ENCODE data around the gene FRAS1.
"Not testable (repeated sequence)": the region's sequence is repeated elsewhere in the genome, so short reads cannot be mapped to it uniquely, and the experiment has no call there.

FRAS1 gene

GRCh38 chr4:78197947-78198346 lies 140.8 kb downstream of the FRAS1 start:
- no peak overlapping the region for H3K27ac ChIP-seq
- H3K9ac ChIP-seq (ENCODE audit: insufficient read length): no peak overlapping the region
- no peak for DNase-seq (ENCODE audit: low read depth, low spot score)
- H3K4me3 ChIP-seq: no peak overlapping the region
- no peaks in the 10 kb centered on the region for H3K9me3 ChIP-seq (ENCODE audit: low read depth, low read length)
- TF ChIP-seq POLR2AphosphoS5 (IDR thresholded peaks at IDR 0.05; ENCODE audit: borderline replicate concordance, low read depth, low read length) (no peak), EZH2 (IDR thresholded peaks at IDR 0.05) (no peak), FOXP2 (optimal IDR thresholded peaks at IDR 0.05; ENCODE audit: control extremely low read depth, extremely low read length, insufficient read depth) (no peak)
- H3K36me3 ChIP-seq (ENCODE audit: insufficient read depth, low read length): no peaks in the 10 kb centered on the region

GRCh38 chr4:78199984-78200383 lies 142.9 kb downstream of the FRAS1 start:
- no peak for DNase-seq (ENCODE audit: low read depth, low spot score)
- Histone ChIP-seq H3K36me3 (ENCODE audit: insufficient read depth, low read length) (no peaks in the 10 kb centered on the region), H3K4me3 (no peak overlapping the region), H3K27ac (no peak overlapping the region), H3K9me3 (ENCODE audit: low read depth, low read length) (no peaks in the 10 kb centered on the region), H3K9ac (ENCODE audit: insufficient read length) (no peak overlapping the region)
- no peak for TF ChIP-seq EZH2 (IDR thresholded peaks at IDR 0.05)
- TF ChIP-seq POLR2AphosphoS5 (IDR thresholded peaks at IDR 0.05; ENCODE audit: borderline replicate concordance, low read depth, low read length): no peak
- TF ChIP-seq FOXP2 (optimal IDR thresholded peaks at IDR 0.05; ENCODE audit: control extremely low read depth, extremely low read length, insufficient read depth): no peak

GRCh38 chr4:78200949-78201348 lies 143.8 kb downstream of the FRAS1 start:
- Histone ChIP-seq H3K27ac (no peak overlapping the region), H3K4me3 (no peak overlapping the region), H3K36me3 (ENCODE audit: insufficient read depth, low read length) (no peaks in the 10 kb centered on the region), H3K9ac (ENCODE audit: insufficient read length) (no peak overlapping the region), H3K9me3 (ENCODE audit: low read depth, low read length) (no peaks in the 10 kb centered on the region)
- no peak for DNase-seq (ENCODE audit: low read depth, low spot score)
- TF ChIP-seq EZH2 (IDR thresholded peaks at IDR 0.05) (no peak), POLR2AphosphoS5 (IDR thresholded peaks at IDR 0.05; ENCODE audit: borderline replicate concordance, low read depth, low read length) (no peak), FOXP2 (optimal IDR thresholded peaks at IDR 0.05; ENCODE audit: control extremely low read depth, extremely low read length, insufficient read depth) (no peak)

GRCh38 chr4:78204176-78204575 lies 147.1 kb downstream of the FRAS1 start:
- no peaks in the 10 kb centered on the region for H3K9me3 ChIP-seq (ENCODE audit: low read depth, low read length)
- no peak for DNase-seq (ENCODE audit: low read depth, low spot score)
- no peak overlapping the region for H3K9ac ChIP-seq (ENCODE audit: insufficient read length)
- no peak overlapping the region for H3K4me3 ChIP-seq
- no peaks in the 10 kb centered on the region for H3K36me3 ChIP-seq (ENCODE audit: insufficient read depth, low read length)
- no peak for TF ChIP-seq POLR2AphosphoS5 (IDR thresholded peaks at IDR 0.05; ENCODE audit: borderline replicate concordance, low read depth, low read length)
- no peak for TF ChIP-seq FOXP2 (optimal IDR thresholded peaks at IDR 0.05; ENCODE audit: control extremely low read depth, extremely low read length, insufficient read depth)
- no peak for TF ChIP-seq EZH2 (IDR thresholded peaks at IDR 0.05)
- no peak overlapping the region for H3K27ac ChIP-seq

- H3K36me3 ChIP-seq (ENCODE audit: insufficient read depth, low read length): no peaks in the 10 kb centered on the region
- no peak for DNase-seq (ENCODE audit: low read depth, low spot score)
- H3K9ac ChIP-seq (ENCODE audit: insufficient read length): no peak overlapping the region
- no peak overlapping the region for H3K4me3 ChIP-seq
- H3K9me3 ChIP-seq (ENCODE audit: low read depth, low read length): no peaks in the 10 kb centered on the region
- H3K27ac ChIP-seq: no peak overlapping the region
- TF ChIP-seq FOXP2 (optimal IDR thresholded peaks at IDR 0.05; ENCODE audit: control extremely low read depth, extremely low read length, insufficient read depth) (no peak), EZH2 (IDR thresholded peaks at IDR 0.05) (no peak), POLR2AphosphoS5 (IDR thresholded peaks at IDR 0.05; ENCODE audit: borderline replicate concordance, low read depth, low read length) (no peak)
Observed at GRCh38 chr4:78205591-78205990, 148.5 kb downstream of the FRAS1 start.

GRCh38 chr4:78207541-78207940 lies 150.4 kb downstream of the FRAS1 start:
- no peaks in the 10 kb centered on the region for H3K9me3 ChIP-seq (ENCODE audit: low read depth, low read length)
- no peak overlapping the region for H3K27ac ChIP-seq
- H3K4me3 ChIP-seq: no peak overlapping the region
- TF ChIP-seq EZH2 (IDR thresholded peaks at IDR 0.05) (no peak), FOXP2 (optimal IDR thresholded peaks at IDR 0.05; ENCODE audit: control extremely low read depth, extremely low read length, insufficient read depth) (no peak)
- H3K36me3 ChIP-seq (ENCODE audit: insufficient read depth, low read length): no peaks in the 10 kb centered on the region
- no peak for DNase-seq (ENCODE audit: low read depth, low spot score)
- no peak overlapping the region for H3K9ac ChIP-seq (ENCODE audit: insufficient read length)

GRCh38 chr4:78207951-78208350 lies 150.8 kb downstream of the FRAS1 start:
- Histone ChIP-seq H3K27ac (no peak overlapping the region), H3K9ac (ENCODE audit: insufficient read length) (no peak overlapping the region), H3K9me3 (ENCODE audit: low read depth, low read length) (no peaks in the 10 kb centered on the region), H3K4me3 (no peak overlapping the region), H3K36me3 (ENCODE audit: insufficient read depth, low read length) (no peaks in the 10 kb centered on the region)
- DNase-seq (ENCODE audit: low read depth, low spot score): no peak
- no peak for TF ChIP-seq FOXP2 (optimal IDR thresholded peaks at IDR 0.05; ENCODE audit: control extremely low read depth, extremely low read length, insufficient read depth)
- no peak for TF ChIP-seq EZH2 (IDR thresholded peaks at IDR 0.05)
- no peak for TF ChIP-seq POLR2AphosphoS5 (IDR thresholded peaks at IDR 0.05; ENCODE audit: borderline replicate concordance, low read depth, low read length)

- not testable (repeated sequence) for DNase-seq (ENCODE audit: low read depth, low spot score); H3K27ac ChIP-seq; H3K9ac ChIP-seq (ENCODE audit: insufficient read length); H3K4me3 ChIP-seq; H3K36me3 ChIP-seq (ENCODE audit: insufficient read depth, low read length); H3K9me3 ChIP-seq (ENCODE audit: low read depth, low read length)
Observed at GRCh38 chr4:78208896-78209295, 151.8 kb downstream of the FRAS1 start.

GRCh38 chr4:78210694-78211410 lies 153.7 kb downstream of the FRAS1 start:
- Histone ChIP-seq H3K4me3 (no peak overlapping the region), H3K36me3 (ENCODE audit: insufficient read depth, low read length) (no peaks in the 10 kb centered on the region), H3K27ac (no peak overlapping the region), H3K9ac (ENCODE audit: insufficient read length) (no peak overlapping the region), H3K9me3 (ENCODE audit: low read depth, low read length) (no peaks in the 10 kb centered on the region)
- DNase-seq (ENCODE audit: low read depth, low spot score): no peak
- TF ChIP-seq POLR2AphosphoS5 (IDR thresholded peaks at IDR 0.05; ENCODE audit: borderline replicate concordance, low read depth, low read length): no peak
- TF ChIP-seq FOXP2 (optimal IDR thresholded peaks at IDR 0.05; ENCODE audit: control extremely low read depth, extremely low read length, insufficient read depth): no peak
- TF ChIP-seq EZH2 (IDR thresholded peaks at IDR 0.05): no peak
